NCI-H2196 (cell line): ENCODE data around the gene OPRM1.
"Not testable (repeated sequence)": the region's sequence is repeated elsewhere in the genome, so short reads cannot be mapped to it uniquely, and the experiment has no call there.

Experiments
- DNase-seq: peaks from one replicate; lab custom pipeline; 2025; ENCODE audit not compliant: unreplicated experiment; lab: John Stamatoyannopoulos, UW

The OPRM1 gene

GRCh38 chr6:154238831-154239230 is 199.8 kb downstream of the OPRM1 start:
- no peak for DNase-seq

- no peak for DNase-seq
Observed at GRCh38 chr6:154239392-154239791, 200.4 kb downstream of the OPRM1 start.

GRCh38 chr6:154241061-154241460 is 202.0 kb downstream of the OPRM1 start:
- not testable (repeated sequence) for DNase-seq

GRCh38 chr6:154241581-154241980 is 202.5 kb downstream of the OPRM1 start:
- DNase-seq: no peak

- no peak for DNase-seq
Observed at GRCh38 chr6:154242617-154243357, 203.7 kb downstream of the OPRM1 start.

- DNase-seq: no peak
Observed at GRCh38 chr6:154243793-154244750, 205.0 kb downstream of the OPRM1 start.

- DNase-seq: no peak
Observed at GRCh38 chr6:154245506-154245905, 206.5 kb downstream of the OPRM1 start.

- no peak for DNase-seq
Observed at GRCh38 chr6:154246723-154247118, 207.7 kb downstream of the OPRM1 start.

GRCh38 chr6:154247119-154247861 is 208.2 kb downstream of the OPRM1 start:
- no peak for DNase-seq

- DNase-seq: no peak
Observed at GRCh38 chr6:154249499-154250298, 210.7 kb downstream of the OPRM1 start.

- no peak for DNase-seq
Observed at GRCh38 chr6:154251116-154251515, 212.1 kb downstream of the OPRM1 start.

GRCh38 chr6:154252678-154253077 is 213.6 kb downstream of the OPRM1 start:
- DNase-seq: no peak

- DNase-seq: no peak
Observed at GRCh38 chr6:154257067-154257466, 218.0 kb downstream of the OPRM1 start.

- no peak for DNase-seq
Observed at GRCh38 chr6:154258064-154258757, 219.2 kb downstream of the OPRM1 start.

- DNase-seq: no peak
Observed at GRCh38 chr6:154261688-154262397, 222.8 kb downstream of the OPRM1 start.

GRCh38 chr6:154266560-154267099 is 227.6 kb downstream of the OPRM1 start:
- no peak for DNase-seq

- no peak for DNase-seq
Observed at GRCh38 chr6:154267508-154268106, 228.6 kb downstream of the OPRM1 start.

GRCh38 chr6:154268486-154268885 is 229.4 kb downstream of the OPRM1 start:
- DNase-seq: no peak

GRCh38 chr6:154274168-154274567 is 235.1 kb downstream of the OPRM1 start:
- DNase-seq: no peak
